IPS-NIHi7 (cell line): ENCODE results near the gene IGLON5.

Experiments
- DNase-seq: peaks from one replicate; pipeline ENCODE4 v3.0.0; 2012; ENCODE audit warnings: mixed read lengths; ENCODE audit errors: extremely low spot score

IGLON5 gene

GRCh38 chr19:51317968-51318367 is 6.5 kb downstream of the IGLON5 start:
- no peak for DNase-seq

DNA sequence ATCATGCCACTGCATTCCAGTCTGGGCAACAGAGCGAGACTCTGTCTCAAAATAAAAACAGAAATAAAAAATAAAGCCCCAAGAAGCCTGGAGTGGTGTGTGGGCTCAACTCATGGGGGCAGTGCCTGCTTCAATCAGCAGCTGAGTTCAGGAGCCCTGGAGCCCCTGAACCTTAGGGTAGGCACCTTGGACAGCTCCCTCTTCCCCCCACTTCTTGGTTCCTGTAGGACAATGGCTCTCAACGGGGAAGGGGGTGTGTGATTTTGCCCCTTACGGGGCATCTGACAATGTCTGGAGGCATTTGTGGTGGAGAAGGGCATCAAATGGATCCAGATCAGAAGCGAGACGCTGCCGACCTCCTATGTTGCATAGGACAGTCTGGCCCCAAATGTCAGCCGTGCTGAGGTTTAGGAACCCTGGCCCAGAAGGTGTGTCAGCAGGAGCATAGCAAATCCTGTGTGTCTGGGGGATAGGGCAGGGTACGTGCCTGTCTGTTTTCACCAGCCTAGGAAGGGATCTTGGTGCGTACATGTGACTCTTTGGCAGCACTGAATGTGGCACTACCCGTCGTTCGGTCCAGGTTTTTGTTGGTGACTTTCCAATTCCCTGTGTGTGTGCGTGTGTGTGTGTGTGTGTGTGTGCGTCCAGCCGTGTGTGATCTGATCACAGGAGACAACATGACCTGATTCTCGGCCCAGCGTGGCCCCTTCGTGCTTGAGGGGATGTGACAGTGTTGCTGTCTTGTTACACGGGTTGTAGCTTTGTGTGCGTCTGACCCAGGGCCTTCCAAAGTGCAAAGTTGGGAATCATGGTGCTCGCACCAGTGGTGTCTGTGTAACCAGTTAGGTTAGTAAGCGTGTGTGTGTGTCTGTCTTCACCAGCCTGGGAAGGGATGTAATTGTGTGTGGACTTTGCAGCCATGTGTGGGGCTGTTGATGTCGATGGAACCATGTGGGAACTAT is 7.5 kb downstream of the IGLON5 start:
- no peak for DNase-seq

GRCh38 chr19:51319649-51320279 is 8.3 kb downstream of the IGLON5 start:
- no peak for DNase-seq

DNA sequence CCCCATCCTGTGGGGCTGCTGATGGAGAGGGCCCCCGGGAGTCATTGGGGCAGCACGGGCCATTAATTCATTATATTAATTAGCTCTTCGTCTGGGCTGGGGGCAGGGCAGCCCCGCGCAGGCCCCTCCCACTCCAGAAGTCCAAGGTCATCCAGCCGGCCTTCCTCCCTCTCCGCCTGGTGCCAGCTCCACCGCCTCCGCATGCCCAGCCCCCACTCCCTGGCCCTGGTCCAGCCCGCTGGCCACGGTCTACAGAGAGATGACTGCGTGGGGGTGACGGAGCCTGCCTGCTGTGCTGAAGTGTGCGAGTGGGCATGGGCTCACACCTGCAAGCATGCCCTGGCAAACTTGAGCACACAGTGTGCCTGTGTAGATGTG is 8.8 kb downstream of the IGLON5 start:
- no peak for DNase-seq

- no peak for DNase-seq
Observed at GRCh38 chr19:51321799-51322198, 10.4 kb downstream of the IGLON5 start.

- DNase-seq = no peak
Observed at GRCh38 chr19:51323481-51324166, 12.2 kb downstream of the IGLON5 start.

DNA sequence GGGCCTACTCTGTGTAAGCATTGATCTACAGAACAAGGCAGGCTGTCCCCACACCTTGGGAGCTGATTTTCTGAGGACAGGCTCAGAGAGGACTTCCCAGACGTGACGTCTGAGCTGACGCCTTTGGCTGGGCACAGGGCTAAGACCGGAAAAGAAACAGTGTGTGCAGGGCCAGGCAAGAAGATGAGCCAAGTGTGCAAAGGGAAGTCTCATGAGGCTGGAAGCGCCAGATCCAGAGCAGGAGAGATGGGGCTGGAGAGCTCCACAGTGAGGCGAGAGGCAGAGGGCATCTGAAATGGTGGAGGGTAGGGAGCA is 12.7 kb downstream of the IGLON5 start:
- DNase-seq = no peak

- no peak for DNase-seq
Observed at GRCh38 chr19:51325161-51325976, 13.9 kb downstream of the IGLON5 start.

GRCh38 chr19:51326216-51327065 is 15.0 kb downstream of the IGLON5 start:
- DNase-seq = no peak

- peak; percentile 96 for DNase-seq
Observed at GRCh38 chr19:51327066-51328001, 15.9 kb downstream of the IGLON5 start.

DNA sequence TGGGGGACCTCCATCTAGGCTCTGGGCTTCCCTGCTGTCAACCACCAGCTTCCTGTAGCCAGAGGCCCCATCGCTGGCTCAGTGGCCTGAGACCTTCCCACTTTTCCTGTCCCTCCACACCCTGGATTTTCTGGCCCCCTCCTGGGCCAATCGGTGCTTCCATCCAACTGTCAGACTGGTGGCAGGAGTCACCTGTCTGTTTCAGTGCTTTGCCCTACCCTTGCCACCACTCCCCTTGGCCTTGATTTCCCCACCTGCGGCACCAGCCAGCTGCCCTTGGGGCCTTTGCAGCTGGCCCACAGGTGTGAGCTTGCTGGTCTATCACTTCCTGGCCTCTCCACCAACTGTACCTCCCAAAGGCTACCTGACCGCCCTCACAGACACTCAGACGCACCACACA is 18.0 kb downstream of the IGLON5 start:
- no peak for DNase-seq

DNA sequence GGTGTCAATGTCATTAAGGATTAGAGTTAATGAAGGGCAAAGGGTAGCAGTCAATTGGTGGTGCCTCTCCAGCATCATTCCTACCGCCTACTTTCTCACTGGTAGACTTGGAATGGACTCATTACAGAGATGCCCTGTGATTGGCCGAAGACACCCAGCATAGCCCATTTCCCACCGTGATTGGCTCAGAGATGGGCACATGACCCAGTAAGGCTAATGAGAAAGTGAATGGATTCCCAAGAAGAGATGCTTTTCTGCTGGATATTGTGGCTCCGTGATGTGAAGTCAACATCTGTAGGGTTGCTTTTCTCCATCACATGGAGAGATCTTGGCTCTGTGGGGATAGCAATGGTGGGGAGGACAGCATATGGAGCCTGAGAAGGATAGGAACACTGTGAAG is 18.9 kb downstream of the IGLON5 start:
- no peak for DNase-seq

DNA sequence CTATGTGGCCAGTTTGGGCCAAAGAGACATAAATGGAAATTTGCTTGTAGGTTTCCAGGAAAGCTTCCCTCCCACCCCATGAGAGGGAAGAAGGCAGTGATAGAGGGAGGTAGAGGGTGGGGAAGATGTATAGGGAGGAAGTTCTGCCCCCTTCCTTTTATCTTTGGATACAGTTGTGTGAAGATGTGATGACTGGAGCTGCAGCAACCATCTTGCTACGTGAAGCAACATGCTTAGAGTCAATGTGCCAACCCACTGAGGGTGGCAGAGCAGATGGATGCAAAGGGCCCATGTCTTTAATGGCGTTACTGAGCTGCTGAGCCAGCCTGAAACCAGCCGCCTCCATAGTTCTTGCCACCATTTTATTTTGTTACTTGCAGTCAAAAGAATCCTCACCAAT is 19.7 kb downstream of the IGLON5 start:
- no peak for DNase-seq

- DNase-seq = no peak
Observed at GRCh38 chr19:51331716-51332115, 20.3 kb downstream of the IGLON5 start.

DNA sequence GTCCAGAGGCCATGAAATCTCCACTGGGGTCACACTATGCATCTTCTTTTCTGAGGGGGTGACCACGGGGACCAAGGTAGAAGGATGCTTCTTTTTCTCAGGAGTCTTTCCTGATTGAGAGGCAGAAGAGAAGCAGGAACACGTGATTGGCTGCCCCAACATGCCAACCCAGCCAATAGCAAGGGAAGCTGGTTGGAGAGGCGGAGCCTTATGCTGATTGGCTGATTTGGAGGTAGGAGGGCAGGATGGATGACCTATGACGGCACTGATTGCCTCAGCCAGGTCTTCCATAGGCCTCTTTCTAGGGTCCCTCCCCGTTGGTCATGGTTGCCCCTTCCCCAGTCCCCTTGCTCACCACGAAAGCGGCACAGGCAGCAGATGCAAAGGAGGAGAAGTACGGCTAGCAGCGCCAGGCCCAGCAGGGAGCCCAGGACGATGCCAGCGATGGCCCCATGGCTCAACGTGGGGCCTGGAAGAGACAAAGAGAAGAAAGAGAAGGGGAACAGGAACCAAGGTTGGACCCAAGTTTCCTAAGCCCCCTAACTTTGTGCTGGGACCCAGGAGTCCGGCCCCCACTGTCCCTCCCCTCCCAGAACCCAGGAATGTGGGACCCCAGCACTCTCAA is 22.5 kb downstream of the IGLON5 start:
- DNase-seq = peak; percentile 56

DNA sequence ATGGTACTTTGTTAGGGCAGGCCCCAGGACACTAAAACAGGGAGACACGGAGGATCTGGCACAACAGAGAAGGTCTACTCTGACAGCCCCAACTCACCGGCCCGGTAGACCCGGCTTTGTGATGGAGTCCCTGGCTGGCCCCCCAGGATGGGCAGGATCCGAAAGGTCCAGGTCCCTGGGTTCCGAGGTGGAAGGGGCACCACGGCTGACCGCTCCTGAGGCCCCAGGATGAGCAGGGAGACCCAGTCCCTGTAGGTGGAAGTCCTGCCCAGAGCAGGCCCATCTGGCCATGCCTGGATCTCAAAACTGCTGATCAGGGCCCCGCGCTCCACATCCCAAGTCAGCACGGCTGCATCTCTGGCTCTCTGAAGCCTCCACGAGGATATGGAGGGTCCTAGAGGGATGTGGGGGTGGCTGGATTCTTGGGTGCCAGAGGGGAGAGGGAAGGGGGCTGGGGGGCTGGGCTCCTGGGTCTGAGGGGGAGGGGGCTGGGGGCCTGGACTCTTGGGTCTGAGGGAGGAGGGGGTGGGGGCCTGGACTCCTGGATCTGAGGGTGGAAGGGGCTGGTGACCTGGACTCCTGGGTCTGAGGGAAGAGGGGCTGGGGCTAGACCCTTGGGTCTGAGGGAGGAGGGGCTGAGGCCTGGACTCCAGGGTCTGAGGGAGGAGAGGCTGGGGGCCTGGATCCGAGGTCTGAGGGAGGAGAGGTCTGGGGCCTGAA is 25.9 kb downstream of the IGLON5 start:
- DNase-seq = no peak

- DNase-seq = no peak
Observed at GRCh38 chr19:51337861-51338562, 26.6 kb downstream of the IGLON5 start.
